ENCODE data around the gene SLF1. TPM values are rescaled to one million over a fixed set of nuclear protein-coding genes. Genes with fewer than 3 reads are reported as not detected.

Gene SLF1
- total RNA-seq, 3 donors from 2014 or later = 7.5 to 9.0 (median 7.7) TPM

- no peak overlapping the region for H3K4me3 Mint-ChIP-seq
- peaks cover 37% of the 10 kb centered on the region for H3K36me3 Mint-ChIP-seq (ENCODE audit: insufficient read depth)
- DNase-seq (no peak), ATAC-seq (no peak)
- H3K27me3 Mint-ChIP-seq (ENCODE audit: low read depth) = no peaks in the 10 kb centered on the region
- no peaks in the 10 kb centered on the region for H3K4me1 Mint-ChIP-seq (ENCODE audit: low read depth)
- H3K9me3 Mint-ChIP-seq = no peaks in the 10 kb centered on the region
Measured at GRCh38 chr5:94682814-94683520, 64.5 kb downstream of the SLF1 start.

GRCh38 chr5:94689908-94690307, 71.4 kb downstream of the SLF1 start:
- Mint-ChIP-seq H3K27me3 (ENCODE audit: low read depth) (no peaks in the 10 kb centered on the region), H3K9me3 (no peaks in the 10 kb centered on the region), H3K4me1 (ENCODE audit: low read depth) (peaks cover 3% of the 10 kb centered on the region), H3K4me3 (no peak overlapping the region), H3K36me3 (ENCODE audit: insufficient read depth) (peaks cover 30% of the 10 kb centered on the region)
- ATAC-seq = no peak
- DNase-seq = no peak

- Mint-ChIP-seq H3K4me3 (no peak overlapping the region), H3K4me1 (ENCODE audit: low read depth) (peaks cover 3% of the 10 kb centered on the region), H3K27me3 (ENCODE audit: low read depth) (no peaks in the 10 kb centered on the region), H3K9me3 (no peaks in the 10 kb centered on the region), H3K36me3 (ENCODE audit: insufficient read depth) (peaks cover 27% of the 10 kb centered on the region)
- DNase-seq (no peak), ATAC-seq (no peak)
Measured at GRCh38 chr5:94690778-94691177, 72.3 kb downstream of the SLF1 start.

- DNase-seq (no peak), ATAC-seq (no peak)
- H3K27me3 Mint-ChIP-seq (ENCODE audit: low read depth) = no peaks in the 10 kb centered on the region
- H3K9me3 Mint-ChIP-seq = no peaks in the 10 kb centered on the region
- peaks cover 26% of the 10 kb centered on the region for H3K36me3 Mint-ChIP-seq (ENCODE audit: insufficient read depth)
- H3K4me3 Mint-ChIP-seq = no peak overlapping the region
- H3K4me1 Mint-ChIP-seq (ENCODE audit: low read depth) = peaks cover 3% of the 10 kb centered on the region
Measured at GRCh38 chr5:94691291-94691690, 72.8 kb downstream of the SLF1 start.

GRCh38 chr5:94691949-94692348, 73.5 kb downstream of the SLF1 start:
- ATAC-seq (no peak), DNase-seq (no peak)
- no peaks in the 10 kb centered on the region for H3K27me3 Mint-ChIP-seq (ENCODE audit: low read depth)
- no peaks in the 10 kb centered on the region for H3K9me3 Mint-ChIP-seq
- peaks cover 3% of the 10 kb centered on the region for H3K4me1 Mint-ChIP-seq (ENCODE audit: low read depth)
- peaks cover 26% of the 10 kb centered on the region for H3K36me3 Mint-ChIP-seq (ENCODE audit: insufficient read depth)
- no peak overlapping the region for H3K4me3 Mint-ChIP-seq

- peaks cover 3% of the 10 kb centered on the region for H3K4me1 Mint-ChIP-seq (ENCODE audit: low read depth)
Measured at GRCh38 chr5:94692581-94692980, 74.1 kb downstream of the SLF1 start.

GRCh38 chr5:94693043-94693822, 74.8 kb downstream of the SLF1 start:
- Mint-ChIP-seq H3K4me3 (no peak overlapping the region), H3K4me1 (ENCODE audit: low read depth) (peaks cover 3% of the 10 kb centered on the region), H3K27me3 (ENCODE audit: low read depth) (no peaks in the 10 kb centered on the region), H3K36me3 (ENCODE audit: insufficient read depth) (peaks cover 24% of the 10 kb centered on the region), H3K9me3 (no peaks in the 10 kb centered on the region)
- peak in 1 of 2 donors; percentile 43 for ATAC-seq
- DNase-seq = no peak

More at GRCh38 chr5:94692581-94692980, 74.1 kb downstream of the SLF1 start:
- DNase-seq = no peak
- no peak overlapping the region for H3K4me3 Mint-ChIP-seq
- H3K36me3 Mint-ChIP-seq (ENCODE audit: insufficient read depth) = peaks cover 24% of the 10 kb centered on the region
- ATAC-seq = no peak
- no peaks in the 10 kb centered on the region for H3K9me3 Mint-ChIP-seq
- no peaks in the 10 kb centered on the region for H3K27me3 Mint-ChIP-seq (ENCODE audit: low read depth)

- no peaks in the 10 kb centered on the region for H3K9me3 Mint-ChIP-seq
- H3K27me3 Mint-ChIP-seq (ENCODE audit: low read depth) = no peaks in the 10 kb centered on the region
- H3K4me3 Mint-ChIP-seq = no peak overlapping the region
- peaks cover 19% of the 10 kb centered on the region for H3K36me3 Mint-ChIP-seq (ENCODE audit: insufficient read depth)
- no peak for DNase-seq
- ATAC-seq = no peak
- peaks cover 3% of the 10 kb centered on the region for H3K4me1 Mint-ChIP-seq (ENCODE audit: low read depth)
Measured at GRCh38 chr5:94693845-94694370, 75.4 kb downstream of the SLF1 start.

- Mint-ChIP-seq H3K4me3 (no peak overlapping the region), H3K36me3 (ENCODE audit: insufficient read depth) (peaks cover 14% of the 10 kb centered on the region), H3K27me3 (ENCODE audit: low read depth) (no peaks in the 10 kb centered on the region), H3K9me3 (no peaks in the 10 kb centered on the region), H3K4me1 (ENCODE audit: low read depth) (peaks cover 3% of the 10 kb centered on the region)
- ATAC-seq (no peak), DNase-seq (no peak)
Measured at GRCh38 chr5:94694671-94695070, 76.2 kb downstream of the SLF1 start.

GRCh38 chr5:94698197-94698596, 79.7 kb downstream of the SLF1 start:
- Mint-ChIP-seq H3K4me1 (ENCODE audit: low read depth) (peaks cover 6% of the 10 kb centered on the region), H3K4me3 (no peak overlapping the region), H3K9me3 (no peaks in the 10 kb centered on the region), H3K27me3 (ENCODE audit: low read depth) (no peaks in the 10 kb centered on the region), H3K36me3 (ENCODE audit: insufficient read depth) (peaks cover 6% of the 10 kb centered on the region)
- no peak for ATAC-seq
- DNase-seq = no peak

GRCh38 chr5:94699562-94699961, 81.1 kb downstream of the SLF1 start:
- no peaks in the 10 kb centered on the region for H3K27me3 Mint-ChIP-seq (ENCODE audit: low read depth)
- no peaks in the 10 kb centered on the region for H3K9me3 Mint-ChIP-seq
- H3K4me1 Mint-ChIP-seq (ENCODE audit: low read depth) = peaks cover 4% of the 10 kb centered on the region
- no peak for DNase-seq
- no peak for ATAC-seq
- H3K36me3 Mint-ChIP-seq (ENCODE audit: insufficient read depth) = peaks cover 4% of the 10 kb centered on the region
- no peak overlapping the region for H3K4me3 Mint-ChIP-seq

GRCh38 chr5:94700592-94700991, 82.1 kb downstream of the SLF1 start:
- Mint-ChIP-seq H3K36me3 (ENCODE audit: insufficient read depth) (peaks cover 4% of the 10 kb centered on the region), H3K9me3 (no peaks in the 10 kb centered on the region), H3K27me3 (ENCODE audit: low read depth) (no peaks in the 10 kb centered on the region), H3K4me1 (ENCODE audit: low read depth) (peaks cover 4% of the 10 kb centered on the region), H3K4me3 (no peak overlapping the region)
- DNase-seq = no peak
- peak in 1 of 2 donors; percentile 59 for ATAC-seq

- H3K36me3 Mint-ChIP-seq (ENCODE audit: insufficient read depth) = peaks cover 2% of the 10 kb centered on the region
- no peaks in the 10 kb centered on the region for H3K27me3 Mint-ChIP-seq (ENCODE audit: low read depth)
- DNase-seq (no peak), ATAC-seq (no peak)
- no peak overlapping the region for H3K4me3 Mint-ChIP-seq
- H3K4me1 Mint-ChIP-seq (ENCODE audit: low read depth) = peaks cover 4% of the 10 kb centered on the region
- H3K9me3 Mint-ChIP-seq = no peaks in the 10 kb centered on the region
Measured at GRCh38 chr5:94702729-94703128, 84.3 kb downstream of the SLF1 start.

- no peaks in the 10 kb centered on the region for H3K9me3 Mint-ChIP-seq
- DNase-seq (no peak), ATAC-seq (no peak)
- H3K36me3 Mint-ChIP-seq (ENCODE audit: insufficient read depth) = peaks cover 14% of the 10 kb centered on the region
- H3K4me3 Mint-ChIP-seq = no peak overlapping the region
- H3K4me1 Mint-ChIP-seq (ENCODE audit: low read depth) = peaks cover 4% of the 10 kb centered on the region
- no peaks in the 10 kb centered on the region for H3K27me3 Mint-ChIP-seq (ENCODE audit: low read depth)
Measured at GRCh38 chr5:94705427-94705826, 87.0 kb downstream of the SLF1 start.

GRCh38 chr5:94707359-94707758, 88.9 kb downstream of the SLF1 start:
- peaks cover 24% of the 10 kb centered on the region for H3K36me3 Mint-ChIP-seq (ENCODE audit: insufficient read depth)

More at GRCh38 chr5:94707359-94707758, 88.9 kb downstream of the SLF1 start:
- ATAC-seq (no peak), DNase-seq (no peak)
- Mint-ChIP-seq H3K27me3 (ENCODE audit: low read depth) (no peaks in the 10 kb centered on the region), H3K4me3 (no peak overlapping the region), H3K4me1 (ENCODE audit: low read depth) (peaks cover 4% of the 10 kb centered on the region), H3K9me3 (no peaks in the 10 kb centered on the region)

Measured in activated T-cell treated with anti-CD3 and anti-CD28 coated beads, Interleukin-2, amount 50 U/mL, for 4 hours (primary cell).